K562 (cell line): ENCODE results near the gene RPL14. TPM values are rescaled to one million over a fixed set of nuclear protein-coding genes. Genes with fewer than 3 reads are reported as not detected.

Experiments
- ATAC-seq: fragments of 200-7000 bp; cut with Tn5 transposase; 3 replicates; pipeline ENCODE4 v1.9.1; 2020; ENCODE audit warnings: moderate library complexity
- BruUV-seq: library from RNA; stranded (reverse); fragments of 400-500 nt; replicated peaks from 2 replicates; lab custom pipeline; 2021; lab: Mats Ljungman, UMichigan
- CTCF ChIA-PET: fragments of 300-600 bp; formaldehyde crosslinking; extraction: SDS; loops from one replicate; lab custom pipeline; 2021; ENCODE audit warnings: low intra/inter-chr PET ratio; lab: Yijun Ruan, JAX
- POLR2A ChIA-PET: fragments of 300-600, 350-650 bp; sonication (Branson Sonifier 250); formaldehyde crosslinking; extraction: SDS; loops from one replicate; lab custom pipeline; 2021; ENCODE audit warnings: antibody characterized with exemption, inconsistent platforms; lab: Yijun Ruan, JAX
- DNase-seq, 4 experiments: peaks; one replicate each; pipeline versions ENCODE4 v3.0.0 to v3.0.0-alpha.2; 2011 to 2018; ENCODE audit warnings: low spot score in 3 of 4, mixed read lengths in 3 of 4; ENCODE audit errors: extremely low read depth in 1 of 4
- FAIRE-seq: peaks from 2 replicates; lab custom pipeline; 2011; peaks lifted over from hg19 to GRCh38; lab: Jason Lieb, UNC
- H2AFZ ChIP-seq: 2 replicates; pipeline ENCODE4 v1.6.0; 2011; ENCODE audit warnings: low read depth, low read length, control low read depth, inconsistent platforms
- H3K27ac ChIP-seq: fragments of 200-600 bp; 3 replicates; pipeline ENCODE4 v1.8.0; 2011; ENCODE audit warnings: low read depth, mild to moderate bottlenecking, control low read depth, inconsistent platforms, low read length, moderate library complexity, mixed read lengths; ENCODE audit errors: extremely low read depth
- H3K27me3 ChIP-seq, 2 experiments: fragments of 300-600 bp in 1 of 2; 2 replicates in 1 of 2; 3 replicates in 1 of 2; pipeline versions ENCODE4 v1.6.0 to v1.8.0; 2011; ENCODE audit warnings: inconsistent platforms in 2 of 2, low read length in 2 of 2, mild to moderate bottlenecking in 1 of 2, mixed read lengths in 1 of 2, moderate library complexity in 1 of 2; ENCODE audit not compliant: control insufficient read depth in 2 of 2, insufficient read depth in 2 of 2
- H3K36me3 ChIP-seq: fragments of 300-600 bp; 3 replicates; pipeline ENCODE4 v1.8.0; 2011; ENCODE audit warnings: mild to moderate bottlenecking, low read length, inconsistent platforms; ENCODE audit not compliant: control insufficient read depth, insufficient read depth
- H3K4me1 ChIP-seq, 2 experiments: fragments of 200-600 bp in 1 of 2; replicated peaks in 1 of 2; 2 replicates in 1 of 2; 3 replicates in 1 of 2; pipeline versions ENCODE4 v1.5.1 to v1.8.0; 2011; ENCODE audit warnings: inconsistent platforms in 2 of 2, low read length in 2 of 2, mild to moderate bottlenecking in 1 of 2, mixed read lengths in 1 of 2, moderate library complexity in 1 of 2; ENCODE audit not compliant: control insufficient read depth in 2 of 2, insufficient read depth in 2 of 2
- H3K4me2 ChIP-seq: 2 replicates; pipeline ENCODE4 v1.6.1; 2011; ENCODE audit warnings: low read length, control low read depth, inconsistent platforms, mixed read lengths; ENCODE audit not compliant: insufficient read depth
- H3K4me3 ChIP-seq: fragments of 200-600 bp; sonication (generic), shearing (Covaris generic); 2 replicates; pipeline ENCODE4 v1.5.1; 2016; ENCODE audit warnings: control low read depth, inconsistent platforms
- H3K79me2 ChIP-seq: fragments of 200-600 bp; 3 replicates; pipeline ENCODE4 v1.8.0; 2011; ENCODE audit warnings: low read length, inconsistent platforms; ENCODE audit not compliant: control insufficient read depth, insufficient read depth
- H3K9ac ChIP-seq, 2 experiments: 2 replicates each; pipeline versions ENCODE4 v1.6.0 to v1.6.1; 2011; ENCODE audit warnings: low read depth in 2 of 2, low read length in 2 of 2, control low read depth in 1 of 2, inconsistent platforms in 1 of 2, mild to moderate bottlenecking in 1 of 2, mixed read lengths in 1 of 2; ENCODE audit not compliant: insufficient read depth in 1 of 2
- H3K9me1 ChIP-seq: one replicate; pipeline ENCODE4 v1.6.0; 2011; ENCODE audit warnings: inconsistent platforms, mild to moderate bottlenecking, low read length, moderate library complexity; ENCODE audit not compliant: control insufficient read depth, insufficient read depth
- H3K9me3 ChIP-seq: replicated peaks from 2 replicates; pipeline ENCODE4 v1.5.1; 2011; ENCODE audit warnings: low read depth, low read length, inconsistent platforms; ENCODE audit not compliant: control insufficient read depth, insufficient read depth
- H4K20me1 ChIP-seq: replicated peaks from 2 replicates; pipeline ENCODE4 v1.6.1; 2011; ENCODE audit warnings: low read length, inconsistent platforms, mixed read lengths; ENCODE audit not compliant: control insufficient read depth, insufficient read depth
- BCOR ChIP-seq: fragments of 450-650 bp; IDR thresholded peaks from 2 replicates; pipeline ENCODE4 v1.6.1; 2016
- HDAC3 ChIP-seq: fragments of 450-650 bp; IDR thresholded peaks from 2 replicates; pipeline ENCODE4 v1.6.1; 2018; ENCODE audit warnings: borderline replicate concordance, mild to moderate bottlenecking, moderate library complexity; ENCODE audit not compliant: partially characterized antibody
- KAT7 ChIP-seq: sonication (generic); formaldehyde crosslinking; IDR thresholded peaks from 2 replicates; pipeline ENCODE4 v1.8.0; 2022; ENCODE audit warnings: missing genetic modification reagents, mild to moderate bottlenecking, borderline replicate concordance
- MEF2A ChIP-seq: IDR thresholded peaks from 2 replicates; pipeline ENCODE4 v1.6.1; 2011; ENCODE audit warnings: low read depth, mild to moderate bottlenecking, low read length, moderate library complexity; ENCODE audit not compliant: control insufficient read depth
- PTBP1 ChIP-seq: fragments of 200-400 bp; formaldehyde crosslinking; IDR thresholded peaks from 2 replicates; pipeline ENCODE4 v1.6.1; 2017; ENCODE audit warnings: low read depth, low read length
- SMAD2 ChIP-seq: fragments of 150-350 bp; IDR thresholded peaks from 2 replicates; pipeline ENCODE4 v1.6.1; 2014; ENCODE audit warnings: low read depth, mild to moderate bottlenecking, low read length
- U2AF1 ChIP-seq: fragments of 200-400 bp; formaldehyde crosslinking; optimal IDR thresholded peaks from 2 replicates; pipeline ENCODE3; 2017; ENCODE audit warnings: mild to moderate bottlenecking, low read depth, low read length, moderate library complexity
- XRCC3 ChIP-seq: fragments of 450-650 bp; IDR thresholded peaks from 2 replicates; pipeline ENCODE4 v1.6.1; 2017; ENCODE audit warnings: mild to moderate bottlenecking, moderate library complexity
- ZNF23 ChIP-seq: fragments of 250-450 bp; sonication (Bioruptor Pico); IDR thresholded peaks from 2 replicates; pipeline ENCODE4 v1.4.0; 2020; ENCODE audit warnings: mild to moderate bottlenecking
- ZNF431 ChIP-seq: sonication (generic); formaldehyde crosslinking; IDR thresholded peaks from 2 replicates; pipeline ENCODE4 v1.8.0; 2022; ENCODE audit warnings: mild to moderate bottlenecking, missing genetic modification reagents
- WGBS: fragments of 100-300 bp; shearing (Covaris generic); methylation state at CpG from one replicate; pipeline ENCODE4 v1.1.6; 2016; ENCODE audit warnings: low coverage, mixed read lengths; ENCODE audit not compliant: insufficient coverage; ENCODE audit errors: missing lambda C conversion rate; 5-methylcytosine and 5-hydroxymethylcytosine counted together
- in situ Hi-C: fragments of 300-500 bp; cut with MboI; formaldehyde crosslinking; loops from 4 replicates; pipeline ENCODE4 v1.15.0; 2018; ENCODE audit warnings: inconsistent platforms, mixed read lengths
- intact Hi-C: fragments of 100-400 bp; cut with micrococcal nuclease; formaldehyde crosslinking; loops from 2 replicates; pipeline ENCODE4 v1.14.2; 2022
- polyA plus RNA-seq, 8 experiments: library from polyadenylated mRNA; depleted of rRNA in 4 of 8; stranded (reverse) in 5 of 8; unstranded in 3 of 8; fragments of >200 nt; fragmentation: Nextera tagmentation in 2 of 8; fragmentation: Illumina TruSeq in 1 of 8; extraction: Ambion mirVana in 2 of 8; extraction: Trizol in 1 of 8; gene quantifications; 2 replicates each; pipeline versions ENCODE4 v1.2.1 to v1.2.3, GENCODE V29; 2011 to 2014; ENCODE audit warnings: inconsistent platforms in 1 of 8, missing spikeins in 1 of 8
- total RNA-seq, 7 experiments: library from RNA; depleted of rRNA in 6 of 7; stranded (reverse); fragments of >200 nt in 6 of 7; fragmentation: Illumina TruSeq in 2 of 7; extraction: Trizol in 2 of 7; gene quantifications; 2 replicates each; pipeline versions ENCODE4 v1.2.1 to v1.2.3, GENCODE V29; 2011 to 2021; ENCODE audit warnings: low replicate concordance in 1 of 7
- TF ChIP-seq, protein P1 (sequence below): IDR thresholded peaks from 3 replicates; pipeline ENCODE4 v1.6.1; 2011; ENCODE audit warnings: borderline replicate concordance, mild to moderate bottlenecking; ENCODE audit not compliant: insufficient read length, insufficient read depth
- TF ChIP-seq, protein P2 (sequence below): fragments of 250-450 bp; sonication (Bioruptor Pico); IDR thresholded peaks from 2 replicates; pipeline ENCODE4 v1.8.0; 2022; ENCODE audit warnings: moderate library complexity, mild to moderate bottlenecking, inconsistent platforms
- TF ChIP-seq, protein P3 (sequence below): fragments of 450-650 bp; IDR thresholded peaks from 2 replicates; pipeline ENCODE4 v1.6.1; 2016; ENCODE audit warnings: low read depth

Gene RPL14
- total and polyA plus RNA-seq, 9 of the 15 experiments (the other 6 are each of a cell fraction or from before 2014, with no cell fraction given): 851 to 4,649 (median 2,133) TPM

DNA sequence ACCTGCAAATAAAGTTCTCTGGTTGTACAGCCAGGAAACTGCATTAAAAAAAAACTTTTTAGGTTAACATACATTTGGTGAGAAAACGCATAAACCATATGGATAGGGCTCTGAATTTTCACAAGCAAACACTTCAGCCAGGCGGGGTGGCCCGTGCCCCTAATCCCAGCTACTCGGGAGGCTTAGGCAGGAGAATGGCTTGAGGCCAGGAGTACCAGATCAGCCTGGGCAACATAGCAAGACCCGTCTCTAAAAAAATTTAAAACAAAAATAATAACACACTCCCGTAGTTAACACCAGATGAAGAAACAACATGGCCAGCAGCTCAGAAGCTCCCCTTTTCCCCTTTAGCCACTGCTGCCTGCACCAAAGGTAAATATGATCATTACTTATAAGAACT lies 3.2 kb upstream of the RPL14 start:
- Histone ChIP-seq H3K9ac (peak overlapping the region; percentile 79 to 81), H2AFZ (peak overlapping the region; percentile 82), H4K20me1 (no peaks in the 10 kb centered on the region; the same call in 1 of the 2 replicates), H3K4me3 (peak overlapping the region; percentile 57), H3K27me3 (no peaks in the 10 kb centered on the region), H3K36me3 (peaks cover 15% of the 10 kb centered on the region), H3K4me2 (peak overlapping the region; percentile 85), H3K9me3 (no peaks in the 10 kb centered on the region), H3K9me1 (no peaks in the 10 kb centered on the region), H3K4me1 (peaks cover 12 to 21% of the 10 kb centered on the region in 2 experiments), H3K79me2 (peaks cover 29% of the 10 kb centered on the region), H3K27ac (peak overlapping the region; percentile 52; the same call in 2 of the 3 replicates)
- WGBS: 4% methylated on average over 6 of the region's 6 CpGs
- no TSS peak for BruUV-seq
- FAIRE-seq: no peak
- ChIA-PET POLR2A (interaction anchor here (0.6 to 4.4 kb wide), 7 partner anchors 8 to 145 kb away, joined by 3 to 37 read pairs (median 4); partner anchors contain the start of genes EIF1B and ZNF620), CTCF (no interaction called here)
- in situ Hi-C loops (loop anchor here (25.0 kb wide), 1 partner anchor 1042 kb away; the partner anchor contains the start of gene RPSA), intact Hi-C loops (loop anchor here (1.0 to 10.0 kb wide), 3 partner anchors 71 to 1069 kb away; partner anchors contain the start of genes SLC25A38 and ZNF621)
- ATAC-seq: no peak
- DNase-seq: no peak
- no peak for TF ChIP-seq HDAC3
- TF ChIP-seq BCOR: peak; percentile 31; the same call in 1 of the 2 replicates
- TF ChIP-seq, protein P1, sequence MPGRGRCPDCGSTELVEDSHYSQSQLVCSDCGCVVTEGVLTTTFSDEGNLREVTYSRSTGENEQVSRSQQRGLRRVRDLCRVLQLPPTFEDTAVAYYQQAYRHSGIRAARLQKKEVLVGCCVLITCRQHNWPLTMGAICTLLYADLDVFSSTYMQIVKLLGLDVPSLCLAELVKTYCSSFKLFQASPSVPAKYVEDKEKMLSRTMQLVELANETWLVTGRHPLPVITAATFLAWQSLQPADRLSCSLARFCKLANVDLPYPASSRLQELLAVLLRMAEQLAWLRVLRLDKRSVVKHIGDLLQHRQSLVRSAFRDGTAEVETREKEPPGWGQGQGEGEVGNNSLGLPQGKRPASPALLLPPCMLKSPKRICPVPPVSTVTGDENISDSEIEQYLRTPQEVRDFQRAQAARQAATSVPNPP: no peak
- 0 out of 2 replicates have a peak, but pooled peaks have one; percentile 11 for TF ChIP-seq KAT7 (CRISPR knock-in tag)
- 0 out of 2 replicates have a peak, but pooled peaks have one; percentile 5 for TF ChIP-seq ZNF431
- TF ChIP-seq, protein P2, sequence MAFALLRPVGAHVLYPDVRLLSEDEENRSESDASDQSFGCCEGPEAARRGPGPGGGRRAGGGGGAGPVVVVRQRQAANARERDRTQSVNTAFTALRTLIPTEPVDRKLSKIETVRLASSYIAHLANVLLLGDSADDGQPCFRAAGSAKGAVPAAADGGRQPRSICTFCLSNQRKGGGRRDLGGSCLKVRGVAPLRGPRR (CRISPR knock-in tag): no peak
- TF ChIP-seq SMAD2: no peak
- TF ChIP-seq MEF2A: no peak
- no peak for TF ChIP-seq XRCC3
- TF ChIP-seq PTBP1: no peak
- TF ChIP-seq, protein P3, sequence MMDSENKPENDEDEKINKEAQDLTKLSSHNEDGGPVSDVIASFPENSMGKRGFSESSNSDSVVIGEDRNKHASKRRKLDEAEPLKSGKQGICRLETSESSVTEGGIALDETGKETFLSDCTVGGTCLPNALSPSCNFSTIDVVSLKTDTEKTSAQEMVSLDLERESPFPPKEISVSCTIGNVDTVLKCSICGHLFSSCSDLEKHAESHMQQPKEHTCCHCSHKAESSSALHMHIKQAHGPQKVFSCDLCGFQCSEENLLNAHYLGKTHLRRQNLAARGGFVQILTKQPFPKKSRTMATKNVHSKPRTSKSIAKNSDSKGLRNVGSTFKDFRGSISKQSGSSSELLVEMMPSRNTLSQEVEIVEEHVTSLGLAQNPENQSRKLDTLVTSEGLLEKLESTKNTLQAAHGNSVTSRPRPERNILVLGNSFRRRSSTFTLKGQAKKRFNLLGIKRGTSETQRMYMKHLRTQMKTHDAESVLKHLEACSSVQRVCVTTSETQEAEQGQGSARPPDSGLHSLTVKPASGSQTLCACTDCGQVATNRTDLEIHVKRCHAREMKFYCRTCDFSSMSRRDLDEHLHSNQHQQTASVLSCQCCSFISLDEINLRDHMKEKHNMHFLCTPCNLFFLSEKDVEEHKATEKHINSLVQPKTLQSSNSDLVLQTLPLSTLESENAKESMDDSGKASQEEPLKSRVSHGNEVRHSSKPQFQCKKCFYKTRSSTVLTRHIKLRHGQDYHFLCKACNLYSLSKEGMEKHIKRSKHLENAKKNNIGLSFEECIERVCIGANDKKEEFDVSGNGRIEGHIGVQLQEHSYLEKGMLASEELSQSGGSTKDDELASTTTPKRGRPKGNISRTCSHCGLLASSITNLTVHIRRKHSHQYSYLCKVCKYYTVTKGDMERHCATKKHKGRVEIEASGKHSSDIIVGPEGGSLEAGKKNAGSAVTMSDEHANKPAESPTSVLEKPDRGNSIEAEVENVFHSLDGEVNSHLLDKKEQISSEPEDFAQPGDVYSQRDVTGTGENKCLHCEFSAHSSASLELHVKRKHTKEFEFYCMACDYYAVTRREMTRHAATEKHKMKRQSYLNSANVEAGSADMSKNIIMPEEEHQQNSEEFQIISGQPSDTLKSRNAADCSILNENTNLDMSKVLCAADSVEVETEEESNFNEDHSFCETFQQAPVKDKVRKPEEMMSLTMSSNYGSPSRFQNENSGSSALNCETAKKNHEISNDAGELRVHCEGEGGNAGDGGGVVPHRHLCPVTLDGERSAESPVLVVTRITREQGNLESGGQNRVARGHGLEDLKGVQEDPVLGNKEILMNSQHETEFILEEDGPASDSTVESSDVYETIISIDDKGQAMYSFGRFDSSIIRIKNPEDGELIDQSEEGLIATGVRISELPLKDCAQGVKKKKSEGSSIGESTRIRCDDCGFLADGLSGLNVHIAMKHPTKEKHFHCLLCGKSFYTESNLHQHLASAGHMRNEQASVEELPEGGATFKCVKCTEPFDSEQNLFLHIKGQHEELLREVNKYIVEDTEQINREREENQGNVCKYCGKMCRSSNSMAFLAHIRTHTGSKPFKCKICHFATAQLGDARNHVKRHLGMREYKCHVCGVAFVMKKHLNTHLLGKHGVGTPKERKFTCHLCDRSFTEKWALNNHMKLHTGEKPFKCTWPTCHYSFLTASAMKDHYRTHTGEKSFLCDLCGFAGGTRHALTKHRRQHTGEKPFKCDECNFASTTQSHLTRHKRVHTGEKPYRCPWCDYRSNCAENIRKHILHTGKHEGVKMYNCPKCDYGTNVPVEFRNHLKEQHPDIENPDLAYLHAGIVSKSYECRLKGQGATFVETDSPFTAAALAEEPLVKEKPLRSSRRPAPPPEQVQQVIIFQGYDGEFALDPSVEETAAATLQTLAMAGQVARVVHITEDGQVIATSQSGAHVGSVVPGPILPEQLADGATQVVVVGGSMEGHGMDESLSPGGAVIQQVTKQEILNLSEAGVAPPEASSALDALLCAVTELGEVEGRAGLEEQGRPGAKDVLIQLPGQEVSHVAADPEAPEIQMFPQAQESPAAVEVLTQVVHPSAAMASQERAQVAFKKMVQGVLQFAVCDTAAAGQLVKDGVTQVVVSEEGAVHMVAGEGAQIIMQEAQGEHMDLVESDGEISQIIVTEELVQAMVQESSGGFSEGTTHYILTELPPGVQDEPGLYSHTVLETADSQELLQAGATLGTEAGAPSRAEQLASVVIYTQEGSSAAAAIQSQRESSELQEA: no peak
- TF ChIP-seq ZNF23 (CRISPR knock-in tag): no peak
- TF ChIP-seq U2AF1: no peak
